ENCODE data around the gene TPRG1.
"Not testable (repeated sequence)": the region's sequence is repeated elsewhere in the genome, so short reads cannot be mapped to it uniquely, and the experiment has no call there.

TPRG1 gene

DNA sequence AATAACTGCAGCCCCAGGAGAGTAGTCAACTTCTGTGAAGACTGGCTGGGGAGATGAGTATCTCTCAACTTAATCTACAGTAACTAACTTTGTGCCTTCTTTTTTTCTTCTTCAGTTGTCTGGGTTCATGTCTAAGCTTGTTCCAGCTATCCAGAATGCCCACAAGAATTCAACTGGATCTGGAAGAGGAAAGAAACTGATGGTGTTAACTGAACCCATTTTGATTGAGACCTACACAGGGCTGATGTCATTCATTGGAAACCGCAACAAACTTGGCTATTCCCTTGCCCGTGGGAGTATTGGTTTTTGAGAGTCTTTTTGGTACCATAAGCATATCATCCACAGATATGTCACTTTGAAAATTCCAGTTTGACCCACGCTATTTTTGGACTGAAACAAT is 148.7 kb downstream of the TPRG1 start:
- no peak for DNase-seq

DNA sequence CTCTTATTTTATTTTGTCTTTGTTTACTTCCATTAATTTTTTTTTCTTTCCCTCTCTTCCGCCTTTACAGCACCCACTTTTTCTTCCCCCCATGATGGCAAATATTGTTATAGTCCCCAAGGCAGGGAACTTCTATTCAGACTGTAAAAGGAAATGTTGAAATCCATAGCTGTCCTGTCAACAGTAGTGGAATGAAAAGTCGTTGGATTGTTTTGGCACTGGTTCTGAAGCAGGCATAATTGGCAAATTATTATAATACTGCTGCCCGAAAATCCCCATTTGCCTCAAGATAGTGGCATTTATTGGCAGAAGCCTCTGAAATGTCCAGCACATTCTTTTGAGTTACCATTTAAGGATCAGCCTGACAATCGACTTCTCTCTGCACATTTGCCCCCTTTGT is 150.6 kb downstream of the TPRG1 start:
- no peak for DNase-seq

DNA sequence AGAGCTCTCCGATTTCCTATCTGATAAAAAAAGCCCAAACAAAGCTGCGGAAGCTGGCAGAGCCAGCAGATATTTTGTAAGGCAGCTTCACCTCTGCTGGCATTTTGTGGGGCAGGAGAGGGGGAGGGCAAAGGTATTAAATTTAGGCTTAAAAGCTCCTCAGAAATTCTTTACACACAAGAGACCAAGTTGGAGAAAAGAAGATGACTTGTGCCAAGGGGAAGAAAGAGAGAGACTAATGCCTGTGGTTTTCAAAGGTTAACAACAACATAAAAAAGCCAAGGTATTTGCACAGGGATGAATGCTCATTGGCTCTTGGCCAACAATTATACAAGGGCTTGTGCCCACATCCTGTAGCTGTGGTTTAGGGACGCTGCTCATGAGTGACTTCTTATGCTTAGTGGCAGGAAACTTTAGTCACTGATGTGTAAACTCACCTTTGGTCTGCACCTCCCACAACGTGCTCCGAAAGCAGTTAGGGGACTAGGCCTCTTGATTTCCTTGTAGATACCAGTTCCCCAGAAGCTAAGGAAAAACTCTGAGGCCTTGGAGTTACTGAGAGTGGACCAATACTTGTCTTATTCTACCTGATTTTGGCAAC is 152.9 kb downstream of the TPRG1 start:
- peak; percentile 64 for DNase-seq

DNA sequence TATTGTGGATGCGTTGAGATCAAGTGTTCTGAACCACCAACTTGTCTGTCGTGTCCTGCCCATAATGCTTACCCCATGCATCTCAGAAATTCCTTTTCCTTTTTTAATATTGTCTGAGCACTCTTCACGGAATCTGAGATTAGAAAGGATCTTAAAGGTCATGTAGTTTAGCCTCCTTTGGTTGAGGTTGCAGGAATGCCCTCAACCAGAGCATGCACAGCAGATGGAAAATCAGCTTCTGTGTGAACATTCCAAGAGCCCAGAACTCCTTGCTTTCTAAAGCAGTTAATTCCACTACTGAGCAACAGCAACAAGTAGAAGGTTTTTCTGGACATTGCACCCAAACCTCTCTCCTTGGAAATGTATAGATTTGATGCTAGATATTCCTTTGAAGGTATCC is 153.7 kb downstream of the TPRG1 start:
- DNase-seq: no peak

DNA sequence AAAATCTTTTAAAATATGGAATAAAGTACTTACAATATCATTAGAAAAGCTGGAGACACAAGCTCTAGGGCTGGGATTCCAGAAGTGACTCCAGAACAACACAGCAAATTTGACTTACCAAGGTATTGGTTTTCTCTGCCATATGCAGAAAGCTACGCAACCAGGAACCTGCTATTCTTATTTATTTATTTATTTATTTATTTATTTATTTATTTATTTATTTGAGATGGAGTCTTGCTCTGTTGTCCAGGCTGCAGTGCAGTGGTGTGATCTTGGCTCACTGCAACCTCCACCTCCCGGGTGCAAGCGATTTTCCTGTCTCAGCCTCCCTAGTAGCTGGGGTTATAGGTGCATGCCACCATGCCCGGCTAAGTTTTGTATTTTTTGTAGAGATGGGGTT is 157.9 kb downstream of the TPRG1 start:
- DNase-seq: not testable (repeated sequence)

DNA sequence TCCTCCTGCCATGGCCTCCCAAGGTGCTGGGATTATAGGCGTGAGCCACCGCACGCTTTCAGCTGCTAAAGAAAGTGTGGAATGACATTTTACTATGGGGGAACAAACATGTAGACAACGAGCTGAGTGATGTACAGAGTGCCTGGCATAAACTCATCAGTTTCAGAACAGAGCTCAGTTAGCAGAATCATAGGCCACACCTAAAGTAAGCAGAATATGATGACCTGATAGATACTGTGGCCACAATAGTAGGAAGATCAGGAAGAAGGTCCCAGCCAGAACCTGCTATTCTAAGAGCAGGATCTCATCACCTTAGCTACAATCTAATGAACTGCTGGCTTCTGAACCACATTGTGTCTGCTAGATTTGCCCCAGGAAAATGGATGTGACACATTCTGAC is 158.3 kb downstream of the TPRG1 start:
- DNase-seq: no peak

DNA sequence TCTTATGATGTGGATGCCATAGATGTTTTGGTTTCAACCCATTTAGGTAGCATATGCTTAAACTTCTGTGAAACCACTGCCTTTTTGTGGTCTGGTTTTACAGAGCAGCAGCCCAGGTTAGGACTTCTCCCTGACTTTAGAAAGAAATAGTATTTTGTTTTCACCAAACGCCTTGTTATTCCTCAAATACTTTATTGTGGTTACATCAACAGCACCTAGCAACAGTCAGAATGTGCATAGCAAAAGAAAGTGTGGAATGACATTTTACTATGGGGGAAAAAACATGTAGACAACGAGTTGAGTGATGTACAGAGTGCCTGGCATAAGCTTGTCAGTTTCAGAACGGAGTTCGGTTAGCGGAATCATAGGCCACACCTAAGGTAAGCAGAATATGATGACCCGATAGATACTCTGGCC is 159.2 kb downstream of the TPRG1 start:
- no peak for DNase-seq

DNA sequence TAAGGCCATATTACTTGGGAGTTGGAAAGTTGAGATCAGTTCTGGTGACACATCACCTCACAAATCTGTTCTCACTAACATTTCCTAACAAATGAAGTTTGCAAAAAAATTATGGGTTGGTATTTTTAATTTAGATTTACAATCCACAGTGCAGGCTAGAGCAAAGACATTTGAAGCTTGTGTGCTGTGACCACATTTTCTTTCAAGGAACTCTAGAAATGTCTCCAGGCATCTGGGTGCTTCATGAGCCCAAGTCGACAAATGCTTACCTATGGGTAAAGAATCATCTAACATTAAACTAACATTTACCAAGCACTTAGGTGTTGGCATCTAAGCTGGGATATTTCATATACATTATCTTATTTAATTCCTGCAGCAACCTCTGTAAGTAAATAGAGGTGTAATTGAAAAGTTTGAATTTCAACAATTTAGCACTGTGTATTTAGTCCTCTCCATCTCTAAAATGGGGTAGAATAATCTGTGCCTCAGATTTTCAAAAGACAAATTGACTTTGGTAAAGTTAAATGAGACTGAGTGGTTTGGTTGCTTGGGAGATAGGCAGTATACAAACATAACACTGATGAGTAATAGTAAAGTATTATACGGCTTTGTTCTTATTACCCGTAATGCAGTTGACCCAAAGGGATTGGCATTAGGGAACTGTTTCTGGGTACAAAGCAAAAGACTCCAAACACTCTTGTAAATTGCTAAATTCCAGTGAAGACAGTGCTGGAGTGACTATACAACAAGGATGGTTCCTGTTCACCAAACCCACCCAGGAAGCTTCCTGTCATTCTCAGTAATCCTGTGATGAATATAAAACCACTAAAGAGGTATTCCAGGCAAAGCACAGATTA is 162.5 kb downstream of the TPRG1 start:
- no peak for DNase-seq

DNA sequence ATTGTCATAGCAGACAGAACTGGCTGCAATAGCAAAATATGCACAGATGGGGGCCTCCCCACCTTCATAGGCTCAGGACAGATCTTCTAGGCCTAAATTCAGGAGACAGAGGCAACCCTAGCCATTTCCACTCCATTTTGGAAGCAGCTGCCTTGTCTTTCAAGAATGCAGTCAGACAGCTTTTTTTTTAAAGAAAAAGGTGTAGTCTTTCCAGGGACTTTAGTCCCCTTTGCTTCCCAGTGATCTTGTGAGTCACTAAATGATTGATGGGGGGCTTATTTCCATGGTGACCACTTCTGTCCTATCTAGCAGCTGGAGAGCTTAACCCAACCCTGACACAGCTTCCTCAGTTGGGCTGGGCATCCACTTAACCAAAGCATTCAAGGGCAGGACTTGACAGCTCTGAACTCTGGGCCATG is 165.9 kb downstream of the TPRG1 start:
- no peak for DNase-seq

DNA sequence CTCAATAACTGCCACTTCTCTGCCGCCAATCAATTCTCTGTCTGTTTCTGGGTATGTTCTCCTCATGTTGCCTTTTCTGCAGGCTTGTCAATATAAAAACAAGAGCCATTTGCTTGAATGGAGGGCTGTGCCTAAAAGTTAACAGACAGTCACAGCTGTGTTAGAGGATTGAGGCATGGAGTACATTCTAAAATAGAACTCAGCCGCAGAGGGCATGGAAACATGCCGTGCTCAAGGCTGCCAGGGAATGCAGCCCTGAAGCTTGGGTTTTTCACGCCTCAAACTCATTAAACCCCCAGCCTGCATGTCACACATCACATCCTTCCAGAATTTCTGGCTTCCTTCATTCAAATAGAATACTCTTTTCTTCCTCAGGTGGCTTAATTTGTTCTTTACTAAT is 166.6 kb downstream of the TPRG1 start:
- DNase-seq: no peak

DNA sequence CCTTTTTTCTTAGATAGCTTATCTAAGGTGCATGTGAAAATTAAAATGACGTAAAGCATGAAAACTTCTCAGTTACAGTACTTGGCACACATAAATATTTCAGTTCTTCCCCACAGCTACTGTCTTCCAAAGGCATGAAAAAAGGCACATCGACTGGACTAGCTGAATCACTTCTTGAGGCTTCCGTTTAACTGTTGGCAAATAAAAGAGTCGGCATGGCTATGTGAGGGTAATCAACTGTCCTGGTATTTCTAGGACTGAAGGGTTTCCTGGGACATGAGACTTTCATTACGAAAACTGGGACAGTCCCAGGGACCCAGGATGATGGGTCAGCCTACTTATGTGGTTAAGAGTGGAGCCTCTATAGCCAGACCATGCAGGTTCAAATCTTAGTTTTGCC is 168.2 kb downstream of the TPRG1 start:
- no peak for DNase-seq

DNA sequence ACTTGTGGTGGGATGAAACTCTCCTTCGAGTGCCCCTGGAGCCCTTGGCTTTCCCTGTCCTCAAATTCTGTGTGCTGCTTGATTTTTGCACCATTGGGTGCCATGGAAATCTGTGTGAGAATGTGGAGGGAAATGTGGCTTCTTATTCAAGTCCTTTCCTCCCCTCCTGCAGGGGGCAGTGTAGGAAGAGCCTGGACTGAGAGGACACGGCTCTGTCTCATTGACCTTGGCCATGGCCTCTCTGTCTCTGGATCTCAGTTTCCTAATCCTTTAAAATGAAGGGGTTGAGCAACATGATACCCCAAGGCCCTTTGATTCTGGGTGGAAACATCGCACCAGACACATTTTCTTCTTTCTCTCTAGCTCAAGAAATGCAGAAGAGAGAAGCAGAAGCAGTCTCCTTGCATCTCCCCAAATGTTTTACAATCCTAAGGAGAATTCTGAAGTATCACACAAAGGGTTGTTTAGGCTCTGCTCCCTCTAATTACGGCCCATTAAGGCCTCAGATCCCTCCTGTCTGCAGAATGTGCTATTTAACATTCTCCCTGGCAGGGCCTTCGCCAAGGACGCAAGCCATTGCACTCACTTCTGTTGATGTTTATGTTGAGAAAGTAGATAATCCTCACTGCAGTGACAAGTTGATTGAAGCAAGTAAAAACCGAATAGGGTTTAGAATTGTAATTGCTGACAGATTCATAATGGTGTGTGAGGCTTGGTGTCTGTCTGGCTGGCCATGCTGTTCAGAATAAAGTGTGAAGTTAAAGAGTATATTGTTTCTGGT is 169.1 kb downstream of the TPRG1 start:
- no peak for DNase-seq

DNA sequence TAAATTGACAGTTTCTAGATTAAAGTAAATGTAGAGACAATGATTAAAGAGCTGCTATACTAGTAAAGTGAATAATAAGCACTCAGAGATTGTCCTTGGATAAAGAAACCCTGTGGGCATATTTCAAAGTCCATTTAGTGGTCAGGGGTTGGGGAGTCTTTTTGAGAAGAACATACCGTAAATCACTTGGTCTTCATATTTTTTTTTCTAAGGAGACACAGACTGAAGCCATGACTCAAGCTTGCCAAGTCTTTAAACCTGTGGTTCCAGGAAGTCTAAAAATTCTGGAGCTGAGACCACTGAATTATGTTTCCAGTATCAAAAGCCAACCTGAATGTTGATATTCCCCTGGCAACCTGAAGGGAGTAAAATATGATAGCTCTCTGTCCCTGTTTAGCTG is 171.0 kb downstream of the TPRG1 start:
- DNase-seq: no peak

DNA sequence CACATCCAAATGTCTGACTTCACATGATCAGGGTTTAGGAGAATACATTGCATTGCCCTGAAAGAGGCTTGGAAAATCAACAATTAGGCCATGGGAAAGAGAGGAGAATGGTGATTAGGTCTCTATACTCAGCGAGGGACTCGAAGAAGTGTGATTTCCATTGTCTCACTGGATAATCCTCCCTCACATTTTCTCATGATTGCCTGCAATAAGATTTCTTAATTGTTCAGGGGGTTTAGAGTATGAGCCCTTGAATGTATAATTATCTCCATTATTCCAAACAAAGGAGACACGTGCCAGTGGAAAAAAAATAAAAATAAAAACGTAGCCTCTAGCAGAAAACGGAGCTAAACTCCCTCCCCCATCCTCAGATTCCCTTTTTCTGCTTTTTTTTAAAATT is 173.2 kb downstream of the TPRG1 start:
- DNase-seq: no peak

DNA sequence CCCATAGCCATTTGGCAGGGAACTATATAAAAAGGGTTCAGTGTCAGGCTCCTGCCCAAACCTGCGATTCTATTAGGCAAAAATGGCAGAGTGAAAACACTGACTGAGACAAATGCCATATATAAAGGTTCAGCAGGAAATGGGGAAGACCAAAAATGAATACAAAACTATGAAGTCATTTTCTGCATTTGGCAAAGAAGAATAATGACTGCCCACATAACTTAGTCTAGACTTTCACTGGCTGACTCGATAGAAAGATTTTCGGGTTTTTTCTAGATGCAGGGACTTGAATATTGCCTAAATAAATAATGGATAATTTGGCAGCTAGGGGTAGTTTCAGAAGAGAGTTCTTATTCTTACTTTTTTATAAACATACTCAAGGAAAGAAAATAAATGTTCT is 178.0 kb downstream of the TPRG1 start:
- no peak for DNase-seq

DNA sequence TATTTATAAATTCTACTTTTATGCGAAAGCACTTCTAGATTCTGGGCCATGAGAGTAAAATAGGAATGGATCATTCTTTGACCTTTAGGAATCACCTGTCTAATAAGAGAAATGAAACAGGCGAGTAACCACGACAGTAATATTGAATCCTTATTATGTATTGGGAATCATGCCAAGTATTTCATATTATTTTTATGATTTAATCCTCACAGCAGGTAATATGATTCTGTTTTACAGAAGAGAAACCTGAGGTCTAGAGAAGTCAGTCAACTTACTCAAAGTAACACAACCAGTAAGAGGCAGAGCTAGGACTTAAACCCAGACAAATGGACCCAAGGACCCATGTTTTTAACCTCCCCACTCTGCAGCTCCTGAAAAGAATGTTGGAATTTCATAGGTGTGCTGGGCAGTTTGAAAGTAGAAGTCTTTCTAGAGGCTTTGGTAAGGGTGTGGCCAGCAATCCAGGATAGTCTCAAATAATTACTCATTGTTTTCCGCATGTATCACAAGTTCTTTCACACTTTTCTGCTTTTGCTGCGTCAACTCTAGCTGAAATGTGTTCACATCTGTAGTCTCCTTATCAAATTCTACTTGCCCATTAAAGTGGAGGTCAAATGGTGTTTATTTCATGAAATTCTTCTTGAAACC is 181.7 kb downstream of the TPRG1 start:
- DNase-seq: no peak

DNA sequence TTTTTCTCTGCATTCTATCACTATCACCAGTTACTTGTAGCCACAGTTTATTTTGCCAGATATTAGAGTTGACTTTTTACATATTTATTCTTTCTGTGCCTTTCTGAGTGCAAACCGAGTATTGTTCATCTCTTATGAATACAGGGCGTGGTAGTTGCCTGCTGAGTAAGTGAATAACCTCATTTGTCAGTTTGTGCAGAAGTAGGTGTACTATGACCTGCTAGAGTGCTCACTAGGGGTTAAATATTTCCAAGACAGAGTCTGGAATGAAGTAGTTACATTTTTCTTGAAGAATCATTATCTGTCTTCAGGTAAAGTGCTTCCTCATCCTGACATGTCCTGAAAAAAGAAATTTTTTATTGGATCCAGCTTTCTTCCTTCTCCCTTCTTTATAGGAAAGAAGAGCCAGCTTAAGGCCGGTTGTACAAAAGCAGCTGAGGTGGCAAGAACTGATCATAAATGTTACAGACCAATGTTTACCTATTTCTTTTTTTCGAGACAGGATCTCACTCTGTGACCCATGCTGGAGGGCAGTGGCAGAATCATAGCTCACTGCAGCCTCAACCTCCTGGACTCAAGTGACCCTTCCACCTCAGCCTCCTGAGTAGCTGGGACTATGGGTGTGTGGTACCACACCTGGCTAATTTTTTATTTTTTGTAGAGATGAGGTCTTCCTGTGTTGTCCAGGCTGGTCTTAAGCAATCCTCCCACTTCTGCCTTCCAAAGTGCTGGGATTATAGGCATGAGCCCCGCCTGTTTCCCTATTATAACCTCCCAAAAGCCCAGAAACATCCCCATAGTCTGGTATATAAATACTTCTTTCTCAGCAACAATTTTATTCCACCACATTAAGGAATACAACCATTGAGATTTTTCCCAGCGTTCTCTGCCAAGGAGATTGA is 182.5 kb downstream of the TPRG1 start:
- no peak for DNase-seq

DNA sequence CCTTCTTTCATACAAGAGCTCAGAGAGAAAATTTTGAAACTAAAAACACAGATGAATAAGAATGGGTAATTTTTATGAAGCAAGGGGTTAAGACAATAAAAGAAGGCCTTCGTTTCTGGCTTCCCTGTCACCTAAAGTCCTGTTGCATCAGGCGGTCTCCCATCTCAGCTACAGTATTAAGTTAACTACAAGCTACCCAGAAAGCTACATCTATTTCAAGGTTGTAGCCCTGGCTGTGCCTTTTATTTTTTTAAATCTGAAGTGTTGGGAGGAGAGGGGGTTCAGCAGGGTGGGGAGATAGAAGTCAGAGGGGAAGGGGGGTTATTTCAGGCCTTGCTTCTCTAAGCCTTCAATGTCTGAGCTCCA is 183.3 kb downstream of the TPRG1 start:
- DNase-seq: no peak

DNA sequence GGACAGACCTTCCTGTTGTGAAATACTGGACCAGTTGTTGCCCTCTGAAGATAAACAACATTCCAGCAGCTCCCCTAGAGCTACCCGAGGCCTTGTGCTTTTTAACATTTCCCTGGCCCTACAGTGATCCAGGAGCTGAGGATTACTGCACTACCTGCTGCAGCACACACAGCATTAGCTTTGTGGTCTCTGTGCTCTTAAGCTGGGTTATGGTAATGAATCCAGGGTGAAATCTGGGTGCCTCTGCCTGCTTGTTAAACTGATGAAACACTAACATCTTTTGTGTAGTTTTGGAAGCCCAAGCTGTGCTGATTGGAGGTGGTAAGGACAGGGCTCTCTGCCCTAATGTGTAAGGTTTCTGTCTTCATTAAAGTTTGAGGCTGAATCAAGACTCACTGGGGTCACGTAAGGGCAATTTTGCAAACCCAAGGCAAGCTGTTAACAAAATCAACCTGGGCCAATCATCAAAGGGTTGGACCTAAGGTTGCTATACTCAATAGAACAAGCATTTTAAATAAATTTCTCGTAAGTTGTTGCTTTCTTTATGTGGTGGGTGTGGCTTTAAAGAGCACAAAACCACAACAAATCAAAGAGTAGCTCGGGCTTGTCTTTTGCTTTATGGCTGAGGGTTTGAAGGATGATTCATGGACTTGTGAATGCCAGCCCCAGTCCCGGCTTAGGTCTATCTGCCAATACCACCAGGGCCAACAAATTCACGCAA is 183.9 kb downstream of the TPRG1 start:
- DNase-seq: peak; percentile 24

DNA sequence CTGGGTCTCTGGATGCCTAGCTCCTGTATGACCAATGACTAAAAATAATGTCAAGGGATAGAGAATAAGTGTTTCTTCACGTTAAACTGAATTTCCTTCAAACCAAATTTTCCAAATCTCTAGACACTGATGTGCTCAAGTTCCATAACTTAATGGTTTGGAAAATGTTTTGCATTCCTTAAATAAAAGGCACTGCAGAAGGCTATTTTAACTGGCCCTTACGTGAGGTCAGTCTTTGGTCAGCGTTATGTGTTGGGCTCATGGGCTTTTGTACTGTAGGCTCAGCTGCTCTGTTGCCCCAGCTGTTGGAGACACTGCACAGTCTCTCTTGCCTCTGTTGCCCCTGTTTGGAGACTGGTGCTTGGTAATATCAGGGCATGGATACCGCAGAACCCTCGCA is 188.5 kb downstream of the TPRG1 start:
- DNase-seq: no peak

DNA sequence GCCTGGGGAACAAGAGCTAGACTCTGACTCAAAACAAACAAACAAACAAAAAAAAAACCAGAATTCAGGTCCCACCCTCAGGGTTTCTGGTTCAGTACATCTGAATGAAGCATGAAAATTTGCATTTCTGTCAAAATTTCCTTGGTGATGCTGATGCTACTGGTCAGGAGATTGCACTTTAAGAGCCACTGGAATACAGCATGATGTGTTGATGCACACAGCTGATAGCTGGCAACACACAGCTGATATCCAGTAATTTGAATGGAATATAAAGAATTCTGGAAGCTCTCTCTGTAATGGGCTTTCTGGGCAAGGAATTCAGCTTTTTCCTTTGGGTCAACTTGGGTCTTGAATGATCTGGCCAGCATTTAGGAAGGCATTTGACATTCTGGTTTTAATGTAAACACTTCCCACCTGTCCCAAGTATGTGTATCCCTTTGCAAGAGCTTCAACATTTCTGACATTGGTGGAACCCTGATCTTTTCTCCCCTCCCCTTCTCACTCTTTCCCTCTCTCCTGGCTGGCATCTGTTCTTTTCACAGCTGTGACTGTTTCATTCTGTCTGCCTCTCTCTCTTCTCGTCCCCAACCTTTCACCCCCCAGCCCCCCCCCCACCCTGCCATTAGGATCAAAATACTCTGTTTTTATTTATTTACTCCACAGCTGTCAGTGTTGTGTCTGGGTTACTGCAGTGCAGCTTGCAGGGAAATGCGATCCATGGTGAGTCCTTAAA is 189.5 kb downstream of the TPRG1 start:
- DNase-seq: no peak
